GM19455 (cell line): ENCODE data around the gene OSBPL9.

ENCODE experiments used
- ATAC-seq: cut with Tn5 transposase; IDR thresholded peaks from one replicate; pipeline ENCODE4 v1.9.1; 2021; ENCODE audit not compliant: unreplicated experiment

OSBPL9 gene

GRCh38 chr1:51734896-51735745 is 118.2 kb downstream of the OSBPL9 start:
- ATAC-seq = no peak

GRCh38 chr1:51735746-51736254 is 118.9 kb downstream of the OSBPL9 start:
- no peak for ATAC-seq

GRCh38 chr1:51736702-51737101 is 119.8 kb downstream of the OSBPL9 start:
- no peak for ATAC-seq

GRCh38 chr1:51738681-51739080 is 121.8 kb downstream of the OSBPL9 start:
- ATAC-seq = no peak

GRCh38 chr1:51740652-51741051 is 123.8 kb downstream of the OSBPL9 start:
- no peak for ATAC-seq

GRCh38 chr1:51741121-51741681 is 124.3 kb downstream of the OSBPL9 start:
- ATAC-seq = no peak

GRCh38 chr1:51744506-51745303 is 127.8 kb downstream of the OSBPL9 start:
- no peak for ATAC-seq

GRCh38 chr1:51745304-51745570 is 128.3 kb downstream of the OSBPL9 start:
- ATAC-seq = no peak

GRCh38 chr1:51749151-51749550 is 132.3 kb downstream of the OSBPL9 start:
- ATAC-seq = no peak

- ATAC-seq = no peak
Measured at GRCh38 chr1:51750218-51750617, 133.3 kb downstream of the OSBPL9 start.

GRCh38 chr1:51750729-51751128 is 133.8 kb downstream of the OSBPL9 start:
- ATAC-seq = no peak

GRCh38 chr1:51752073-51752948 is 135.4 kb downstream of the OSBPL9 start:
- no peak for ATAC-seq

GRCh38 chr1:51753969-51754368 is 137.1 kb downstream of the OSBPL9 start:
- ATAC-seq = no peak

- no peak for ATAC-seq
Measured at GRCh38 chr1:51754666-51755065, 137.8 kb downstream of the OSBPL9 start.

GRCh38 chr1:51755437-51755836 is 138.5 kb downstream of the OSBPL9 start:
- ATAC-seq = no peak

- ATAC-seq = no peak
Measured at GRCh38 chr1:51756290-51756689, 139.4 kb downstream of the OSBPL9 start.

GRCh38 chr1:51758310-51758709 is 141.4 kb downstream of the OSBPL9 start:
- no peak for ATAC-seq

- ATAC-seq = no peak
Measured at GRCh38 chr1:51760872-51761271, 144.0 kb downstream of the OSBPL9 start.

- ATAC-seq = no peak
Measured at GRCh38 chr1:51761351-51761750, 144.5 kb downstream of the OSBPL9 start.

GRCh38 chr1:51768971-51769588 is 152.2 kb downstream of the OSBPL9 start:
- ATAC-seq = no peak
